A549 (cell line): ENCODE data around the gene TNFSF4.

Source experiments
- EHMT2 ChIP-seq: fragments of 200-600 bp; sonication (generic); IDR thresholded peaks from 2 replicates; pipeline ENCODE4 v1.6.1; 2016; ENCODE audit warnings: antibody characterized with exemption, low read depth, mild to moderate bottlenecking, moderate library complexity
- EP300 ChIP-seq, 2 experiments: fragments of >200 bp; sonication (Bioruptor Twin); formaldehyde crosslinking; IDR thresholded peaks; 2 replicates in 1 of 2; 3 replicates in 1 of 2; pipeline ENCODE4 v1.6.1; 2016 to 2017
- ESRRA ChIP-seq: fragments of 150-350 bp; IDR thresholded peaks from 2 replicates; pipeline ENCODE4 v1.6.1; 2014; ENCODE audit warnings: mild to moderate bottlenecking, low read length, borderline replicate concordance
- FOSL2 ChIP-seq, 2 experiments: fragments of 450-650 bp in 1 of 2; fragments of >200 bp in 1 of 2; sonication (Bioruptor Twin) in 1 of 2; formaldehyde crosslinking; IDR thresholded peaks; 2 replicates each; pipeline versions ENCODE4 v1.5.0 to v1.6.1; 2016 to 2020; ENCODE audit warnings: mild to moderate bottlenecking in 1 of 2, moderate library complexity in 1 of 2
- JUN ChIP-seq, 2 experiments: fragments of >200 bp; sonication (Bioruptor Twin); formaldehyde crosslinking; IDR thresholded peaks; 2 replicates in 1 of 2; 3 replicates in 1 of 2; pipeline ENCODE4 v1.6.1; 2016 to 2017
- MYC ChIP-seq: IDR thresholded peaks from 2 replicates; pipeline ENCODE4 v1.6.1; 2012; ENCODE audit warnings: mild to moderate bottlenecking, inconsistent platforms, low read length, improper control_type of control experiment, borderline replicate concordance
- PHF8 ChIP-seq: fragments of 200-600 bp; sonication (generic); IDR thresholded peaks from 2 replicates; pipeline ENCODE4 v1.6.1; 2016; ENCODE audit warnings: low read depth, mild to moderate bottlenecking, antibody characterized with exemption, moderate library complexity, borderline replicate concordance
- POLR2A ChIP-seq: IDR thresholded peaks from 2 replicates; pipeline ENCODE4 v1.6.1; 2012; ENCODE audit warnings: mild to moderate bottlenecking, low read length
- RAD21 ChIP-seq, 2 experiments: fragments of >200 bp in 1 of 2; sonication (Bioruptor Twin) in 1 of 2; formaldehyde crosslinking in 1 of 2; IDR thresholded peaks in 1 of 2; conservative IDR thresholded peaks in 1 of 2; 2 replicates in 1 of 2; 3 replicates in 1 of 2; pipeline ENCODE4 v1.6.1; 2012 to 2018; ENCODE audit warnings: inconsistent platforms in 1 of 2
- ZC3H11A ChIP-seq: fragments of 450-650 bp; IDR thresholded peaks from 2 replicates; pipeline ENCODE4 v1.6.1; 2014; ENCODE audit warnings: antibody characterized with exemption, mild to moderate bottlenecking
- TF ChIP-seq, protein P1 (sequence below): fragments of >200 bp; sonication (Bioruptor Twin); formaldehyde crosslinking; IDR thresholded peaks from 3 replicates; pipeline ENCODE4 v1.5.1; 2016

GRCh38 chr1:173163222-173163621 lies 43.9 kb downstream of the TNFSF4 start:
- TF ChIP-seq ZC3H11A (no peak), RAD21 (conservative IDR thresholded peaks at IDR 0.05 in 1 of 2, IDR thresholded peaks at IDR 0.05 in 1 of 2) (no peak), ESRRA (no peak), PHF8 (no peak), EHMT2 (no peak), POLR2A (no peak), MYC (no peak), EP300 (IDR thresholded peaks at IDR 0.05) (no peak), JUN (IDR thresholded peaks at IDR 0.05) (no peak), FOSL2 (IDR thresholded peaks at IDR 0.05) (no peak), FOSL2 (CRISPR knock-in tag; IDR thresholded peaks at IDR 0.05) (no peak)
- TF ChIP-seq, protein P1, sequence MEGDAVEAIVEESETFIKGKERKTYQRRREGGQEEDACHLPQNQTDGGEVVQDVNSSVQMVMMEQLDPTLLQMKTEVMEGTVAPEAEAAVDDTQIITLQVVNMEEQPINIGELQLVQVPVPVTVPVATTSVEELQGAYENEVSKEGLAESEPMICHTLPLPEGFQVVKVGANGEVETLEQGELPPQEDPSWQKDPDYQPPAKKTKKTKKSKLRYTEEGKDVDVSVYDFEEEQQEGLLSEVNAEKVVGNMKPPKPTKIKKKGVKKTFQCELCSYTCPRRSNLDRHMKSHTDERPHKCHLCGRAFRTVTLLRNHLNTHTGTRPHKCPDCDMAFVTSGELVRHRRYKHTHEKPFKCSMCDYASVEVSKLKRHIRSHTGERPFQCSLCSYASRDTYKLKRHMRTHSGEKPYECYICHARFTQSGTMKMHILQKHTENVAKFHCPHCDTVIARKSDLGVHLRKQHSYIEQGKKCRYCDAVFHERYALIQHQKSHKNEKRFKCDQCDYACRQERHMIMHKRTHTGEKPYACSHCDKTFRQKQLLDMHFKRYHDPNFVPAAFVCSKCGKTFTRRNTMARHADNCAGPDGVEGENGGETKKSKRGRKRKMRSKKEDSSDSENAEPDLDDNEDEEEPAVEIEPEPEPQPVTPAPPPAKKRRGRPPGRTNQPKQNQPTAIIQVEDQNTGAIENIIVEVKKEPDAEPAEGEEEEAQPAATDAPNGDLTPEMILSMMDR, result no peak
